GM21367 (cell line): ENCODE results near the gene NFATC1.

Experiments used
- ATAC-seq: cut with Tn5 transposase; IDR thresholded peaks from one replicate; pipeline ENCODE4 v1.9.1; 2021; ENCODE audit not compliant: unreplicated experiment

The NFATC1 gene

GRCh38 chr18:79530821-79531220 is 135.1 kb downstream of the NFATC1 start:
- ATAC-seq = no peak

- no peak for ATAC-seq
Observed at GRCh38 chr18:79531386-79531785, 135.7 kb downstream of the NFATC1 start.

- ATAC-seq = no peak
Observed at GRCh38 chr18:79531926-79532312, 136.2 kb downstream of the NFATC1 start.

GRCh38 chr18:79532313-79533007 is 136.7 kb downstream of the NFATC1 start:
- ATAC-seq = no peak

GRCh38 chr18:79533146-79533545 is 137.4 kb downstream of the NFATC1 start:
- no peak for ATAC-seq

GRCh38 chr18:79533591-79533990 is 137.9 kb downstream of the NFATC1 start:
- no peak for ATAC-seq

GRCh38 chr18:79534356-79534755 is 138.6 kb downstream of the NFATC1 start:
- ATAC-seq = no peak

- no peak for ATAC-seq
Observed at GRCh38 chr18:79537758-79538157, 142.0 kb downstream of the NFATC1 start.

GRCh38 chr18:79538635-79539034 is 142.9 kb downstream of the NFATC1 start:
- no peak for ATAC-seq

- no peak for ATAC-seq
Observed at GRCh38 chr18:79540161-79540903, 144.6 kb downstream of the NFATC1 start.

GRCh38 chr18:79540904-79541282 is 145.2 kb downstream of the NFATC1 start:
- no peak for ATAC-seq

- ATAC-seq = no peak
Observed at GRCh38 chr18:79542213-79542612, 146.5 kb downstream of the NFATC1 start.

GRCh38 chr18:79542876-79543750 is 147.4 kb downstream of the NFATC1 start:
- no peak for ATAC-seq

GRCh38 chr18:79543861-79544385 is 148.2 kb downstream of the NFATC1 start:
- no peak for ATAC-seq

GRCh38 chr18:79544386-79544963 is 148.7 kb downstream of the NFATC1 start:
- ATAC-seq = no peak

- no peak for ATAC-seq
Observed at GRCh38 chr18:79545255-79545654, 149.5 kb downstream of the NFATC1 start.

GRCh38 chr18:79545736-79546171 is 150.0 kb downstream of the NFATC1 start:
- no peak for ATAC-seq

GRCh38 chr18:79546781-79547272 is 151.1 kb downstream of the NFATC1 start:
- ATAC-seq = no peak

- no peak for ATAC-seq
Observed at GRCh38 chr18:79547413-79548076, 151.8 kb downstream of the NFATC1 start.

GRCh38 chr18:79548077-79548450 is 152.3 kb downstream of the NFATC1 start:
- ATAC-seq = no peak
